ENCODE data around the gene PLPP1. TPM values are rescaled to one million over a fixed set of nuclear protein-coding genes. Genes with fewer than 3 reads are reported as not detected.

Gene PLPP1
- total RNA-seq, 2 experiments from 2014 or later, result 2.9 to 3.0 TPM

- Histone ChIP-seq H3K9me3 (ENCODE audit: control insufficient read depth in 1 of 2, insufficient read depth in 1 of 2, low read length in 2 of 2) (no peaks in the 10 kb centered on the region), H3K27me3 (ENCODE audit: control insufficient read depth in 1 of 2, insufficient read depth in 2 of 2, low read length in 2 of 2) (no peaks in the 10 kb centered on the region), H3K4me3 (ENCODE audit: low read length) (no peak overlapping the region), H3K27ac (ENCODE audit: low read depth in 1 of 2, low read length in 2 of 2) (no peak overlapping the region), H3K36me3 (ENCODE audit: insufficient read depth, low read length) (no peaks in the 10 kb centered on the region), H3K4me1 (ENCODE audit: insufficient read depth, low read length) (no peaks in the 10 kb centered on the region)
- CTCF ChIA-PET, result no interaction called here
- no peaks in the 10 kb centered on the region for H3K36me3 Mint-ChIP-seq (ENCODE audit: low read depth)
- no peak overlapping the region for H3K4me3 Mint-ChIP-seq
- H3K9me3 Mint-ChIP-seq, result no peaks in the 10 kb centered on the region
- ATAC-seq (ENCODE audit: poor library complexity), result no peak
- peaks cover 15% of the 10 kb centered on the region for H3K4me1 Mint-ChIP-seq (ENCODE audit: low read depth)
- TF ChIP-seq CTCF (IDR thresholded peaks at IDR 0.05), result no peak
- POLR2A ChIA-PET, result no interaction called here
- no peak overlapping the region for H3K27ac Mint-ChIP-seq
- intact Hi-C loops (cut with DNase I, micrococcal nuclease), result no loop called here
- no peaks in the 10 kb centered on the region for H3K27me3 Mint-ChIP-seq
- no peak for DNase-seq
These were observed 45.3 kb upstream of the PLPP1 start for GRCh38 chr5:55580042-55580441.

DNA sequence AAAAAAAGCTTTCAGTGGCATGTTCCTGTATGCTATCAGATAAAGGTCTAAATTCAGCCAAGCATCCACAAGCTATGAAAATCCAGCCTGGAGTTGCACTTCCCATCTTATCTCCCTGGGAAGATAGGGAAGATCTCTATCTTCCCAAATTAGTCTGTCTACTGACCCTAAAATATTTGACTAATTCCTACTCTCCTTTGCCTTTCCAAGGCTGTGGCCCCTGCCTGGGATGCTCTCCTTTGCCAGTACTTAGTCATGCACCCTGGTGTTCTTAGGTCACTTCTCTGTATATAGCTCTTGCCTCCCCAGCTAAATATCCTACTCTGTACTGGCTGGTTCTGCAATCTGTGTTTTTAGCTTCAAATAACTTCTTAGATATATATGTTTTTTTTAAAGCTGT is 44.0 kb upstream of the PLPP1 start:
- Mint-ChIP-seq H3K36me3 (ENCODE audit: low read depth) (no peaks in the 10 kb centered on the region), H3K27me3 (peaks cover under 1% of the 10 kb centered on the region), H3K4me1 (ENCODE audit: low read depth) (peaks cover 15% of the 10 kb centered on the region), H3K9me3 (no peaks in the 10 kb centered on the region), H3K27ac (no peak overlapping the region), H3K4me3 (no peak overlapping the region)
- H3K27me3 ChIP-seq (ENCODE audit: control insufficient read depth in 1 of 2, insufficient read depth in 2 of 2, low read length in 2 of 2), result no peaks in the 10 kb centered on the region
- DNase-seq, result no peak
- H3K27ac ChIP-seq (ENCODE audit: low read depth in 1 of 2, low read length in 2 of 2), result no peak overlapping the region
- H3K36me3 ChIP-seq (ENCODE audit: insufficient read depth, low read length), result no peaks in the 10 kb centered on the region
- TF ChIP-seq CTCF (IDR thresholded peaks at IDR 0.05), result no peak
- ATAC-seq (ENCODE audit: poor library complexity), result no peak
- H3K9me3 ChIP-seq (ENCODE audit: control insufficient read depth in 1 of 2, insufficient read depth in 1 of 2, low read length in 2 of 2), result no peaks in the 10 kb centered on the region
- intact Hi-C loops (cut with DNase I, micrococcal nuclease), result no loop called here
- POLR2A ChIA-PET, result interaction anchor here (0.7 kb wide), 1 partner anchor 223 kb away, joined by 6 read pairs; no protein-coding TSS in a partner anchor
- no peaks in the 10 kb centered on the region for H3K4me1 ChIP-seq (ENCODE audit: insufficient read depth, low read length)
- H3K4me3 ChIP-seq (ENCODE audit: low read length), result no peak overlapping the region
- CTCF ChIA-PET, result no interaction called here

- Histone ChIP-seq H3K27me3 (ENCODE audit: control insufficient read depth in 1 of 2, insufficient read depth in 2 of 2, low read length in 2 of 2) (no peaks in the 10 kb centered on the region), H3K9me3 (ENCODE audit: control insufficient read depth in 1 of 2, insufficient read depth in 1 of 2, low read length in 2 of 2) (no peaks in the 10 kb centered on the region), H3K36me3 (ENCODE audit: insufficient read depth, low read length) (no peaks in the 10 kb centered on the region), H3K4me3 (ENCODE audit: low read length) (no peak overlapping the region), H3K27ac (ENCODE audit: low read depth in 1 of 2, low read length in 2 of 2) (no peak overlapping the region), H3K4me1 (ENCODE audit: insufficient read depth, low read length) (no peaks in the 10 kb centered on the region)
- Mint-ChIP-seq H3K27ac (no peak overlapping the region), H3K27me3 (peaks cover 4% of the 10 kb centered on the region), H3K36me3 (ENCODE audit: low read depth) (no peaks in the 10 kb centered on the region), H3K4me1 (ENCODE audit: low read depth) (peaks cover 9% of the 10 kb centered on the region), H3K9me3 (no peaks in the 10 kb centered on the region), H3K4me3 (no peak overlapping the region)
- no peak for ATAC-seq (ENCODE audit: poor library complexity)
- intact Hi-C loops (cut with DNase I, micrococcal nuclease), result no loop called here
- POLR2A ChIA-PET, result no interaction called here
- TF ChIP-seq CTCF (IDR thresholded peaks at IDR 0.05), result no peak
- DNase-seq, result no peak
- CTCF ChIA-PET, result no interaction called here
These were observed 42.7 kb upstream of the PLPP1 start for GRCh38 chr5:55577353-55578060.
